DMS79 (cell line): ENCODE data around the gene RAB20.

Experiments used
- DNase-seq: peaks from one replicate; lab custom pipeline; 2025; lab: John Stamatoyannopoulos, UW

Gene RAB20

DNA sequence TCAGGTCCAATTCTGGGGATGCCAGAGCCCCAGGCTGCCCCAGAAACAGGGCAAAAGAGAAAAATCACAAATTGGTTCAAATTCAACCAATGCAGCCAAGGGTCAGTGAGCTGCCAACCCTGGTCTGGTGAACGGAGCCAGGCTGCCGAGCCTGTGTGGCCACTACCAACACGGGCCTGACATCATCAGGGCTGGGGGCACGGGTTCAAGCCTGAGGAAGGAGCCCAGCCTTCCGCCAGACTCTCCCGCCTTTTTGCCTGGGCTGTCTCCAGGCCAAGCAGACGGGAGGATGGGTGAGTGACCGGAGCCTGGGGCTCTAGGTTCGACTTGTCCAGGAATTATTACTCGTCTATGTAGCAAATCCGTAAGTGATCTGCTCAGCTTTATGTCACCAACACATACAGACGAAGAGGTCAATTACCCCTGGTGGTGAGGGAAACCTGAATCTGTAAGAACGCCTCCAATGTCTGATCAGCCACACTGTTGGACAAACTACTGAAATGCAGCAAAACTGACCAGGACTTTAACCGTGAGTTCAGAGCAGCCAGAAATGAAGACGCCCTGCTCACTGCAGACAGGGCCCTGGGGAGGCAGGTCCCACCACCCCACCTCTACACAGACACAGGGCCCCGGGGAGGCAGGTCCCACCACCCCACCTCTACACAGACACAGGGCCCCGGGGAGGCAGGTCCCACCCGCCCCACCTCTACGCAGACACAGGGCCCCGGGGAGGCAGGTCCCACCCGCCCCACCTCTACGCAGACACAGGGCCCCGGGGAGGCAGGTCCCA is 31.8 kb downstream of the RAB20 start:
- DNase-seq, result no peak

- DNase-seq, result no peak
Observed at GRCh38 chr13:110528911-110529310, 32.6 kb downstream of the RAB20 start.

DNA sequence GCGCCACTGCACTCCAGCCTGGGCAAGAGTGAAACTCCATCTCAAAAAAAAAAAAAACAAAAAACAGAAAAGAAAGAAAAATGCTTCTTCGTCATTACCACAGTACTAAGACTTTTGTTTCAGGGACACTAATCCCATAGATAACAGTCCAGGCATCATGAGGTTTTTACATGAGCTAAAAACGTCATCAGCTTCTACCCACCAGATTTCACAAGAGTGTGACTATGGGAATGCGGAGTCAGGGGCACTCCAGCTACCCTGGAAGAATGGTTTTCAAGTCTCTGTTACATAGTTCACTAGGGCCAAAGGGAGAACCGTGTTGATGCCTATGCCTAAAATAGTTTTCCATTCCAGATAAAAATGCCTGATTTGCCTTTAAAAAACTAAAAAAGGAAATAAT is 33.2 kb downstream of the RAB20 start:
- no peak for DNase-seq

DNA sequence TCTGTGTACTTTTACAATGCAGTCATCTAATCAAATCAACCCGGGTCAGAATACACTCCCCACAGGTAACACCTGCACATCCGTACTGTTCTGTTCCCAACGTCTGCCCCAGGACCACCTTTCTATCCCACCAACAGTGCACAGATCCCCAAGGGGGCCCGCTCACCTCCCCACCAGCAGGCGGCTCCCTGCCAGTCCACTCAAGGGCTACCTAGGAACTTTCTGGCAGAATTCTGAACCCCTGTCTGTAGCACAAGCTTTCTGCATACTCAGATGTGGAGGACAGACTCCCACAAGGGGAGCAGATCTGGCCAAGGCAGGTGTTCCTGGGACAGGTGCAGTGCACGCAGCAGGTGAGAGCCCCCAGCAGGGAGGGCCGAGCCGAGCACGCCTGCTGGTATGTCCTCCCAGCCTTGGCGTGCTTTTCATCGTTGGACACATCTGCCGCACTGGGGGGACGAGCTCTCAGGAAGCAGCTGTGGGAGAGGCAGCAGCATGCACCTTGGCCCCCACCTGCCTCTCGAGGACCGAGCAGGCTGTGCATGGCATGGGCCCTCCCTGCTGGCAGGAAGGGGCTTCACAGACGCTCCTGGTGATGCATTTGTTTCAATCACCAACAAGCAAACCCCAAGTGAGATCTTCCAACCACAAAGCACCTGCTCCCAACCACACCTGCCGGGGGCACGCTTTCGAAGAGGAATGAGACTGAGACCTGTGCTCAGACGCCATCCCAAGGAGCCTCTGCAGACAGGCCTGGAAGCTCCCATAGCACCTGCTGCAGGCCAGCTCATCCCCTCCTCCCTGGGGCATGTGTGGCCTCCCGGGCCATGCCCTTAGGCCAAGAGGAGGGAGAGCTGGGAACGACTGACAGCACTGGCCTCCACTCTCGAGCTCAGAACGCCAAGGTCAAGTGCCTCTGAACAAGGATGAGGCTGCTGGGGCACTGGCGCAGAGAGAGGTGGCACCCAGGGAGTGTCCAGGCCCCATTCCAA is 35.9 kb downstream of the RAB20 start:
- peak; percentile 100 for DNase-seq

DNA sequence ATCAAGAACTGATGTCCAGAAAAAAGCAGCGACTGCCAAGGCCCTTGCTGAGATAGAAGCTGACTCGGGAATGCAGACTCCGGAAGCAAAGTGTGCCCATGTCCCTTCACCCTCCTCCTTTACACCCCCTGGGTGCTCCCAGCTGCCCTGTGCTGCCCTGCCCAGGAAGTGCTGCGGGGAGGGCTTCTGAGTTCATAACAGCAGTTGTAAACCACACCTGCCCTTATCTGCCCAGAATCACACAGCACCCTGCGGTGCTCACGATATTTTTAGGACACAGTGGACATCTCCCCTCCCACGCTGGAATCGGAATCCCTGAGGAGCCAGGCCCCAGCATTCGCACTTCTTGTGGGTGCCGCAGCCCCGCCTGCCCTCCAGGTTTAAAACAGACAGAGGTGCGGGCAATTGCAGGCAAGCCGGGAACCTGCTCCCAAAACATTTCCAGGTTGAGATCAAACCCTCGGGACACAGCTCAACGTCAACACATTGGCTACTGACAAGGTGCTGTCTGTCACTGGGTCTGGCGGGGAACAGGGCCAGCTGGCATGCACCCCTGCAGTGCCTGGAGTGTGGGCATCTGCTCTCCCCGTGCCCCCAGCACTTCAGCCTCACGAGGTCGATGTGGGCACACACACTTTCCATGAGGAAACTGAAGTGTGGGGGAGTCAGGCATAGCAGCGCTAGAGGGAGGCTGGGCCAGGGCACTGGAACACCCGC is 36.8 kb downstream of the RAB20 start:
- peak; percentile 79 for DNase-seq

DNA sequence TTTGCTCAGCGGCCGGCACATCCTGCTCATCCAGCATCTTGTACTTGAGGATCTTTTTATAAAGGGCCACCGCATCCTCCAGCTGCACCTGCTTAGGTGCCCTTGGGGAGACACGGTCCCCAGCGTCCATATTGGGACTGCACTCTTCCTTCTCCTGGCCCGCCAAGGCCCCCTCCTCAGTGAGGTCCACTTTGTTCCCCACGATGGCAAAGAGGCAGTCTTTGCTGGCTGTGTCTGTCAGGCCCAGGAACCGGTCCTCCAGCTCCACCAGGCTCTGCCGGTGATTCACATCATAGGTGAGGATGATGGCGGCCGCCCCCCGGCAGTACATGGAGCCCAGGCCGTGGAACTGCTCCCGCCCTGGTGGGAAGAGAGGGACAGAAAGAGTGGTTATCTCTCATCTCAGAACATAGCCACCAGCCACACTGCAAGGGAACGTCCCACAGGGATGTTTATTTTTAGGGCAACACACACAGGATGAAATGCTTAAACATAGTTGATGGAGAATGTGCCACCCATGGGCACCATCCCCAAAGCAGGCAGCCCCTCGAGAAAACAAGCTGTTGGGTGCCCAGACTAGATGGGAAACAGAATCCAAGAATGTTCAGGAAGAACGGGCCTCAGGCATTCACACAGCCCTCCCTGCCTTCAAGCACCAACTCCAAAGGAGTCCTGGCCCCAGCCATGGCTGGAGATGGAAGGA is 37.5 kb downstream of the RAB20 start:
- DNase-seq, result no peak

GRCh38 chr13:110523180-110523579 is 38.3 kb downstream of the RAB20 start:
- DNase-seq, result no peak

DNA sequence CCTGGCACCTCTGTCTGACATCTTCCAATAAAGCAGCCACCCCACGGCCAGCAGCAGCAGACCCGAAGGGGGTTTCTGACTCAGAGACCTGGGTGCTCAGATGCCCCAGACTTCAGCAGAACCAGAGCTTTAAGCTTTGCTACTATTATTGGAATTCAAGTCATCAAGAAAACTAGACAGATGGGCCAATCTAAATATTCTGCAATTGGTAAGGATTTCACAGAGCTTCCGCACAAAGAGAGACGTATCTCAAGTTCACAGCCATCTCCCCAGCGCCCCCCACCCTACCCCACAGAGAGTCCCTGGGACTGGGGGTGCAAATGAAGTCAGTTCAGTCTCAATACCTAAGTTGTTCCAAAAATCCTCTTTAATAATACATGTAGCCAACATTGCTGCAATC is 38.8 kb downstream of the RAB20 start:
- no peak for DNase-seq

DNA sequence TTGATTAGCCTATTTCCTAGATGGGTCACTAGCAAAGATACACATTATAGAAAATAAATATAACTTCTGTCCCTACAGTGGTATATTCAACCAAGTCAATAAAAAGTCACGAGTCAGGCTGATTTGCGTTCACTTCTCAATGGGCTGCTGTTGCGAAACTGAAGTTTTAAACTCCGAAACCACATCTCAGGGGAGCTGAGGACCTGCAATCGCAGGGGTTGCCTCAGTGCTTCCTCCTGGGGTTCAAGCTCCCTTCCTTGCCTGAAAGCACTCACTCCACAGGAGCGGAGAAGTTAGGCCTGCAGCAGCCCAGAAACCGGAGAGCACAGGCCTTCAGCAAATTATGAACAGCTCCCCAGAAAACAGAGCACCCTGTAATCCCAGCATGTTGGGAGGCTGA is 39.6 kb downstream of the RAB20 start:
- no peak for DNase-seq

DNA sequence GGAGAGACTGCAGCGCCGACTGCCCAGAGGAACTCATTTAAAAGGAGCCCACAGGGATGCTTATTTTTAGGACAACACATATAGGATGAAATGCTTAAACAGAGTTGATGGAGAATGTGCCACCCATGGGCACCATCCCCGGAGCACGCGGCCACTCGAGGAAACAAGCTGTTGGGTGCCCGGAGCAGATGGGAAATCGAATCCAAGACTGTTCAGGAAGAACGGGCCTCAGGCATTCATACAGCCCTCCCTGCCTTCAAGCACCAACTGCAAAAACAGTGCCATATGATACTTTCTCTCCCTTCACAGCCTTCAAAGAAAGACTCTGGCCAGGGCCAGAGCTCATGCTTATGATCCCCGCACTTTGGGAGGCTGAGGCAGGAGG is 40.2 kb downstream of the RAB20 start:
- DNase-seq, result peak; percentile 77

- DNase-seq, result peak; percentile 93
Observed at GRCh38 chr13:110520431-110521295, 40.9 kb downstream of the RAB20 start.

DNA sequence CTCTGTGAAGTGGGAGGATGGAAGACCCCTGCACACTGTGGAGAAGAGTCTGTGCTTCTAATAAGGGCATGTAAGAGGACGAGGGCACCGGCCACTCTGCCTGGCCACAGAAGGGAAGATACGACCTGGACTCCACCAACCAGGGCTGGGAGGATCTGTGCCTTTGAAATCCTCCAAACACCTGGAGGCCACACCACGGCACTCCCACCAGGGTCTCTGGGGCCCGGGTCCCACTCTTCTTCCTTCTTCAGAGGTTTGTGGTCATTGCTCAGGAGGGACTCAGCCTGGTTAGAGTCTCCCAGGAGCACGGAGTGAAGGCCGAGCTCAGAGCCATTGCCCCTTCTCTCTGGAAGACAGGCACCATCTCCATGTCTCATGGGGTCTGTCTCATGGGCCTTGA is 42.0 kb downstream of the RAB20 start:
- no peak for DNase-seq

GRCh38 chr13:110519046-110519445 is 42.5 kb downstream of the RAB20 start:
- no peak for DNase-seq

- no peak for DNase-seq
Observed at GRCh38 chr13:110518571-110518970, 43.0 kb downstream of the RAB20 start.

GRCh38 chr13:110518226-110518525 is 43.3 kb downstream of the RAB20 start:
- no peak for DNase-seq

GRCh38 chr13:110517505-110518225 is 43.9 kb downstream of the RAB20 start:
- no peak for DNase-seq

DNA sequence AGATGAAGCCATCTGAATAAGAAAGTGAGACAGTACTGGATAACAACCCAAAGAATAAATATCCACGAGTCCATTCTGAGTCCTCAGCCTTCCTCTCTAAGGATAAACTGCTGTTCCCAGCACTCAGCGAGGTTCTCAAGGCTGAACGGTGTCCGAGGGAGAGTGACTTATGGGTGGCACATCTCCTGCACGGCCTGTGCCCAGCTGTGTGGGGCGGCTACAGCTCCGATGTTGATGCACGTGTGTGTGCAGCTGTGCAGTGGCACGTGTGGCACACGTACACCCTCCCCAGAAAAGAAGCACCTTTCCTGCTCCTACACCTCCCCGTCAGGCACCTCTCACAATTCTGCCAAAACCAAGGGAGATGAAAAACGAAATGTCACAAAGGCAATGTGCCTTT is 45.0 kb downstream of the RAB20 start:
- DNase-seq, result no peak

GRCh38 chr13:110512198-110512740 is 49.3 kb downstream of the RAB20 start:
- DNase-seq, result no peak

- DNase-seq, result no peak
Observed at GRCh38 chr13:110511509-110512181, 49.9 kb downstream of the RAB20 start.
